Bronchial smooth muscle cell (primary cell): Measurements from ENCODE around the gene ADNP2. TPM values are rescaled to one million over a fixed set of nuclear protein-coding genes. Genes with fewer than 3 reads are reported as not detected.

Experiments used
- total RNA-seq: library from RNA; depleted of rRNA; stranded (reverse); fragments of >200 nt; gene quantifications from 2 replicates; pipeline ENCODE4 v1.2.1, GENCODE V29; 2014

Gene ADNP2, protein sequence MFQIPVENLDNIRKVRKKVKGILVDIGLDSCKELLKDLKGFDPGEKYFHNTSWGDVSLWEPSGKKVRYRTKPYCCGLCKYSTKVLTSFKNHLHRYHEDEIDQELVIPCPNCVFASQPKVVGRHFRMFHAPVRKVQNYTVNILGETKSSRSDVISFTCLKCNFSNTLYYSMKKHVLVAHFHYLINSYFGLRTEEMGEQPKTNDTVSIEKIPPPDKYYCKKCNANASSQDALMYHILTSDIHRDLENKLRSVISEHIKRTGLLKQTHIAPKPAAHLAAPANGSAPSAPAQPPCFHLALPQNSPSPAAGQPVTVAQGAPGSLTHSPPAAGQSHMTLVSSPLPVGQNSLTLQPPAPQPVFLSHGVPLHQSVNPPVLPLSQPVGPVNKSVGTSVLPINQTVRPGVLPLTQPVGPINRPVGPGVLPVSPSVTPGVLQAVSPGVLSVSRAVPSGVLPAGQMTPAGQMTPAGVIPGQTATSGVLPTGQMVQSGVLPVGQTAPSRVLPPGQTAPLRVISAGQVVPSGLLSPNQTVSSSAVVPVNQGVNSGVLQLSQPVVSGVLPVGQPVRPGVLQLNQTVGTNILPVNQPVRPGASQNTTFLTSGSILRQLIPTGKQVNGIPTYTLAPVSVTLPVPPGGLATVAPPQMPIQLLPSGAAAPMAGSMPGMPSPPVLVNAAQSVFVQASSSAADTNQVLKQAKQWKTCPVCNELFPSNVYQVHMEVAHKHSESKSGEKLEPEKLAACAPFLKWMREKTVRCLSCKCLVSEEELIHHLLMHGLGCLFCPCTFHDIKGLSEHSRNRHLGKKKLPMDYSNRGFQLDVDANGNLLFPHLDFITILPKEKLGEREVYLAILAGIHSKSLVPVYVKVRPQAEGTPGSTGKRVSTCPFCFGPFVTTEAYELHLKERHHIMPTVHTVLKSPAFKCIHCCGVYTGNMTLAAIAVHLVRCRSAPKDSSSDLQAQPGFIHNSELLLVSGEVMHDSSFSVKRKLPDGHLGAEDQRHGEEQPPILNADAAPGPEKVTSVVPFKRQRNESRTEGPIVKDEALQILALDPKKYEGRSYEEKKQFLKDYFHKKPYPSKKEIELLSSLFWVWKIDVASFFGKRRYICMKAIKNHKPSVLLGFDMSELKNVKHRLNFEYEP
- total RNA-seq: 7.4 and 10.6 TPM in 2 replicates

DNA sequence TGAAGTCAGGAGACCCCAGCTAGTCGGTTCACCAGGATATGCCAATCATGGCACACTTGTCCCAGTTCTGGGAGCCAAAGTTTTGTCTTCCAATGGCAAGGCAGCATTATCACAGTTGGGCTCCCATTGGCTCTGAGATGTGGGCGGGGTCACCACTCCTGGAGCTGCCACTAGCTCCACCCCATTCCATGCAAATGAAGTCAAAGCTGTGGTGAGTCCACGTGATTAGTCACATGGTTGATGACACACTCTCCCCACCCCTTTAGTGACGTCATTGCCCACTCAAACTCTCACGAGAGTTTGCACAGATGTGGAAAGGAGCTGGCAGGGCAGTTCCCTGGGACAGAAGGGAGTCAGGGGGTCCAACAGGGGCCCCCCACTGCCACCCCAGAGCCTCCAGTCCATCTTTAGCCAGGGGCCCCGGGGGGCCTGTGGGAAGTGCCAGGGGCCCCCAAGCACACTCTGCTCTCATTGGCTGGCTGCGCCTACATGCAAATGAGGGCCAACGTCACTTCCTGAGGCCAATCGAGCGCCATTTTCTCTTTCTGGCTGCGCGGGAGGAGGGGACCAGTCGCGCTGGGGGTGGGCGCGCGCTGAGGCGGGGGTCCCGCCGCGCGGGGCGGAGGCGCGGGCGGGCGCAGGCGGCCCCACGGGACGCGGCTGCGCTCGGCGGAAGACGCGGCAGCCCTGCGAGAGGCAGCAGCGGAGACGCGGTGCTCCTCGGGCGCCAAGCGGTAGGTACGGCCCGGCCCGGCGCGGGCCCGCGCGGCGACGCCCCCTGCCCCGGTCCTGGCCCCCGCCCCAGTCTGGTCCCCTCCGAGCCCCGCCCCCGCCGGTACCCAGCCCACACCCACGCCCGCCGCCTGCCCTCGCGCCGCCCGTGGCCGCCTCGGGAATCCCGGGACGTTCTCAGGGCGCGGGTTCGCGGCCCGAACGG lies at the start of gene ADNP2:
ADNP2 (plus strand) TSS at position 524 of the 937 bp plus-strand sequence. CDS start 8,281 bp downstream, outside the sequence.

Other genes starting within 250 kb of the ADNP2 start
- 35.8 and 48.9 TPM in 2 replicates for gene SLC66A2, start 157.6 kb upstream of the ADNP2 start, total RNA-seq
- 1.4 and 9.1 TPM in 2 replicates for gene HSBP1L1, start 144.6 kb upstream of the ADNP2 start, total RNA-seq
- 60.5 and 65.1 TPM in 2 replicates for gene TXNL4A, start 120.7 kb upstream of the ADNP2 start, total RNA-seq
- 24.7 and 26.0 TPM in 2 replicates for gene RBFA, start 74.8 kb upstream of the ADNP2 start, total RNA-seq
- 1.6 and 2.0 TPM in 2 replicates for gene PARD6G, start 138.3 kb downstream of the ADNP2 start, total RNA-seq